GM12878 (cell line): ENCODE results near the gene SAMD9.
"Not testable (repeated sequence)": the region's sequence is repeated elsewhere in the genome, so short reads cannot be mapped to it uniquely, and the experiment has no call there.

Source experiments
- EED ChIP-seq: sonication (generic); IDR thresholded peaks from 2 replicates; pipeline ENCODE4 v1.6.1; 2016; ENCODE audit warnings: antibody characterized with exemption, low read depth
- JUND ChIP-seq: IDR thresholded peaks from 2 replicates; pipeline ENCODE4 v1.6.1; 2012; ENCODE audit warnings: low read depth, mild to moderate bottlenecking, low read length, improper control_type of control experiment, moderate library complexity
- NFIC ChIP-seq: IDR thresholded peaks from 2 replicates; pipeline ENCODE4 v1.6.1; 2012; ENCODE audit warnings: low read depth, mild to moderate bottlenecking, inconsistent platforms, low read length, moderate library complexity
- ZBTB11 ChIP-seq: fragments of 450-650 bp; formaldehyde crosslinking; IDR thresholded peaks from 2 replicates; pipeline ENCODE4 v1.5.0; 2022; ENCODE audit warnings: mild to moderate bottlenecking, missing genetic modification characterization

GRCh38 chr7:93073357-93073756 lies 44.4 kb downstream of the SAMD9 start:
- not testable (repeated sequence) for TF ChIP-seq EED, ZBTB11, NFIC, JUND
